Heart right ventricle (tissue), 16 donors: ENCODE measurements around the gene AGAP1. TPM values are rescaled to one million over a fixed set of nuclear protein-coding genes. Genes with fewer than 3 reads are reported as not detected.
A peak's percentile ranks its signal among the peaks of the same experiment; 100 is the strongest.

Source experiments
- ATAC-seq, 8 donors: fragments of 200-7000 bp; cut with Tn5 transposase; one replicate each; pipeline ENCODE4 v1.9.1; 2020; ENCODE audit warnings: mild to moderate bottlenecking in 8 of 8, moderate library complexity in 8 of 8, moderate number of reproducible peaks in 1 of 8
- DNase-seq, 2 donors: peaks; one replicate each; pipeline ENCODE4 v3.0.0-alpha.2; 2020
- H3K27ac ChIP-seq, 10 donors: fragments of 200-600 bp; sonication (generic) in 2 of 10; one replicate each; pipeline versions ENCODE4 v1.5.0 to v1.8.0; 2020 to 2022; ENCODE audit warnings: mild to moderate bottlenecking in 3 of 10
- H3K27me3 ChIP-seq, 7 donors: fragments of 200-600 bp; one replicate each; pipeline ENCODE4 v1.8.0; 2021 to 2022; ENCODE audit warnings: mild to moderate bottlenecking in 2 of 7
- H3K36me3 ChIP-seq, 9 donors: fragments of 200-600 bp; sonication (generic) in 1 of 9; one replicate each; pipeline versions ENCODE4 v1.5.0 to v1.8.0; 2020 to 2022; ENCODE audit warnings: mild to moderate bottlenecking in 2 of 9
- H3K4me1 ChIP-seq, 9 donors: fragments of 200-600 bp; sonication (generic) in 1 of 9; one replicate each; pipeline versions ENCODE4 v1.5.0 to v1.8.0; 2020 to 2022; ENCODE audit warnings: mild to moderate bottlenecking in 4 of 9
- H3K4me3 ChIP-seq, 10 donors: fragments of 200-600 bp; sonication (generic) in 2 of 10; one replicate each; pipeline versions ENCODE4 v1.5.0 to v1.8.0; 2020 to 2022; ENCODE audit warnings: mild to moderate bottlenecking in 7 of 10, moderate library complexity in 2 of 10
- H3K9me3 ChIP-seq, 11 donors: fragments of 200-600 bp in 10 of 11; sonication (generic) in 2 of 11; one replicate each; pipeline versions ENCODE4 v1.5.0 to v1.8.0; 2013 to 2022; ENCODE audit warnings: mild to moderate bottlenecking in 2 of 11, control low read depth in 1 of 11, moderate library complexity in 1 of 11
- CTCF ChIP-seq, 9 donors: fragments of 200-600 bp; sonication (generic) in 2 of 9; IDR thresholded peaks; one replicate each; pipeline versions ENCODE4 v1.5.0 to v1.8.0; 2021 to 2022; ENCODE audit warnings: antibody characterized with exemption in 9 of 9, mild to moderate bottlenecking in 5 of 9, moderate library complexity in 1 of 9
- WGBS, 2 donors: extraction: QIAGEN DNeasy Blood & Tissue Kit; methylation state at CpG; one replicate each; pipeline ENCODE4 v1.1.7; 2013; ENCODE audit warnings: inconsistent platforms in 1 of 2; 5-methylcytosine and 5-hydroxymethylcytosine counted together
- intact Hi-C, 10 donors: fragments of 100-400 bp; cut with DNase I; formaldehyde crosslinking; loops; one replicate each; pipeline versions ENCODE4 v1.11.1 to v1.14.2; 2022
- polyA plus RNA-seq, 2 donors: library from polyadenylated mRNA; stranded (reverse); fragments of 200-250 nt; gene quantifications; one replicate each; pipeline ENCODE4 v1.2.3, GENCODE V29; 2013
- total RNA-seq, 10 donors: library from RNA; stranded (reverse); fragmentation: NEBNext Ultra II Directional in 3 of 10; extraction: Animal tissue kit (Norgen Biotek cat#: 25700) in 3 of 10; gene quantifications; one replicate each; pipeline versions ENCODE4 v1.2.1 to v1.2.4, GENCODE V29; 2021 to 2023
- donor health status: Arrhythmogenic right ventricular cardiomyopathy.
- donor health status: ischemic (EF 13 %, LVEDD 7.1; RV severe dilation, severe dysfunction).
- donor health status: healthy with polysubstance abuse.
- donor health status: DM: no; HTN: yes; CAD: no.
- donor health status: DM: no; HTN: no; CAD: no.
- donor health status: ischemic (EF 25% LVEDD 6.9; RV normal size, moderate dysfunction).
- donor health status: ischemic (EF 25% LVEDD 5.7; RV mildly dilated, moderate dysfunction).
- donor health status: healthy.
- donor health status: DM: yes; HTN: yes; CAD: no.
- donor health status: Ischemic cardiomyopathy.
- donor health status: ischemic (EF 35%, LVEDD 5.7; RV mildly dilated, moderate dysfunction).
- donor health status: nonischemic (EF 11% LVEDD 7.7; RV severe dilation, severe dysfunction).
- donor health status: DM: yes; HTN: yes; CAD: no.
- donor health status: PGD.
- donor health status: ischemic (EF 29% LVEDD 5.4; RV normal size, mild dysfunction).
- donor health status: nonischemic (EF 23%, LVEDD 6.1; RV moderate dilation, normal function).

The AGAP1 gene
- total and polyA plus RNA-seq, 12 donors: 3.5 to 29.2 (median 19.4) TPM

- 49 to 64% methylated on average over 7 of the region's 7 CpGs for WGBS, 2 donors
- intact Hi-C loops: loop anchor here in 1 of 10 donors (10.0 kb wide), 1 partner anchor 80 kb away; no protein-coding TSS in a partner anchor
- H3K4me3 ChIP-seq: peak overlapping the region in 1 of 10 donors; percentile 17
- H3K9me3 ChIP-seq: no peaks in the 10 kb centered on the region
- peaks cover 0 to 6% (median 0%) of the 10 kb centered on the region in 9 donors for H3K36me3 ChIP-seq
- peaks cover 10 to 65% (median 39%) of the 10 kb centered on the region in 9 donors for H3K4me1 ChIP-seq
- H3K27me3 ChIP-seq: no peaks in the 10 kb centered on the region
- TF ChIP-seq CTCF (IDR thresholded peaks at IDR 0.05): no peak
- ATAC-seq: peak in 6 of 8 donors; percentile 60 to 67 (median 61)
- DNase-seq: peak in 1 of 2 donors; percentile 36
- peak overlapping the region in 5 of 10 donors; percentile 47 to 67 (median 55) for H3K27ac ChIP-seq
Observed at GRCh38 chr2:235505181-235505741, 11.4 kb downstream of the AGAP1 start.

GRCh38 chr2:235506291-235506996 lies 12.6 kb downstream of the AGAP1 start:
- H3K4me1 ChIP-seq: peaks cover 10 to 58% (median 41%) of the 10 kb centered on the region in 9 donors
- no peak overlapping the region for H3K27ac ChIP-seq
- 90 to 92% methylated on average over 14 of the region's 14 CpGs for WGBS, 2 donors
- H3K9me3 ChIP-seq: no peaks in the 10 kb centered on the region
- no peak for TF ChIP-seq CTCF (IDR thresholded peaks at IDR 0.05)
- peaks cover 0 to 6% (median 0%) of the 10 kb centered on the region in 9 donors for H3K36me3 ChIP-seq
- no peak overlapping the region for H3K4me3 ChIP-seq
- DNase-seq (no peak), ATAC-seq (no peak)
- no peaks in the 10 kb centered on the region for H3K27me3 ChIP-seq
- intact Hi-C loops: loop anchor here in 1 of 10 donors (10.0 kb wide), 1 partner anchor 78 kb away; no protein-coding TSS in a partner anchor

GRCh38 chr2:235506997-235507615 lies 13.3 kb downstream of the AGAP1 start:
- intact Hi-C loops: loop anchor here in 1 of 10 donors (10.0 kb wide), 1 partner anchor 78 kb away; no protein-coding TSS in a partner anchor
- H3K9me3 ChIP-seq: no peaks in the 10 kb centered on the region
- no peak for TF ChIP-seq CTCF (IDR thresholded peaks at IDR 0.05)
- no peak for ATAC-seq
- H3K4me1 ChIP-seq: peaks cover 7 to 52% (median 34%) of the 10 kb centered on the region in 9 donors
- no peak for DNase-seq
- no peaks in the 10 kb centered on the region for H3K27me3 ChIP-seq
- H3K36me3 ChIP-seq: peaks cover 0 to 6% (median 0%) of the 10 kb centered on the region in 9 donors
- no peak overlapping the region for H3K27ac ChIP-seq
- WGBS, 2 donors: 90 to 92% methylated on average over 25 of the region's 25 CpGs
- H3K4me3 ChIP-seq: no peak overlapping the region

GRCh38 chr2:235507928-235508327 lies 14.1 kb downstream of the AGAP1 start:
- ATAC-seq (no peak), DNase-seq (no peak)
- no peaks in the 10 kb centered on the region for H3K27me3 ChIP-seq
- H3K4me1 ChIP-seq: peaks cover 5 to 52% (median 28%) of the 10 kb centered on the region in 9 donors
- no peak overlapping the region for H3K4me3 ChIP-seq
- peaks cover 0 to 6% (median 0%) of the 10 kb centered on the region in 9 donors for H3K36me3 ChIP-seq
- no peaks in the 10 kb centered on the region for H3K9me3 ChIP-seq
- intact Hi-C loops: loop anchor here in 1 of 10 donors (10.0 kb wide), 1 partner anchor 77 kb away; no protein-coding TSS in a partner anchor
- no peak for TF ChIP-seq CTCF (IDR thresholded peaks at IDR 0.05)
- WGBS, 2 donors: 97 to 98% methylated on average over 6 of the region's 6 CpGs
- H3K27ac ChIP-seq: no peak overlapping the region
